ENCODE results near the gene CORO6.

- TF ChIP-seq EP300 (IDR thresholded peaks at IDR 0.05; ENCODE audit: low read depth) (no peak), POLR2AphosphoS5 (IDR thresholded peaks at IDR 0.05) (no peak)
These were observed 42.2 kb upstream of the CORO6 start for GRCh38 chr17:29664743-29665480.

All from transverse colon (tissue), 3 donors.